HG03139 (cell line): ENCODE data around the gene DNAJC10.
"Not testable (repeated sequence)": the region's sequence is repeated elsewhere in the genome, so short reads cannot be mapped to it uniquely, and the experiment has no call there.

Experiments
- ATAC-seq: cut with Tn5 transposase; IDR thresholded peaks from one replicate; pipeline ENCODE4 v1.9.1; 2021; ENCODE audit not compliant: unreplicated experiment

Gene DNAJC10

DNA sequence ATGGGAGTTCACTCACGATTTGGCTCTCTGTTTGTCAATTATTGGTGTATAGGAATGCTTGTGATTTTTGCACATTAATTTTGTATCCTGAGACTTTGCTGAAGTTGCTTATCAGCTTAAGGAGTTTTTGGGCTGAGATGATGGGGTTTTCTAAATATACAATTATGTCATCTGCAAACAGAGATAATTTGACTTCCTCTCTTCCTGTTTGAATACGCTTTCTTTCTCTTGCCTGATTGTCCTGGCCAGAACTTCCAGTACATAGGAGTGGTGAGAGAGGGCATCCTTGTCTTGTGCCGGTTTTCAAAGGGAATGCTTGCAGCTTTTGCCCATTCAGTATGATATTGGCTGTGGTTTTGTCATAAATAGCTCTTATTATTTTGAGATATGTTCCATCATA, 66.6 kb downstream of the DNAJC10 start:
- not testable (repeated sequence) for ATAC-seq

DNA sequence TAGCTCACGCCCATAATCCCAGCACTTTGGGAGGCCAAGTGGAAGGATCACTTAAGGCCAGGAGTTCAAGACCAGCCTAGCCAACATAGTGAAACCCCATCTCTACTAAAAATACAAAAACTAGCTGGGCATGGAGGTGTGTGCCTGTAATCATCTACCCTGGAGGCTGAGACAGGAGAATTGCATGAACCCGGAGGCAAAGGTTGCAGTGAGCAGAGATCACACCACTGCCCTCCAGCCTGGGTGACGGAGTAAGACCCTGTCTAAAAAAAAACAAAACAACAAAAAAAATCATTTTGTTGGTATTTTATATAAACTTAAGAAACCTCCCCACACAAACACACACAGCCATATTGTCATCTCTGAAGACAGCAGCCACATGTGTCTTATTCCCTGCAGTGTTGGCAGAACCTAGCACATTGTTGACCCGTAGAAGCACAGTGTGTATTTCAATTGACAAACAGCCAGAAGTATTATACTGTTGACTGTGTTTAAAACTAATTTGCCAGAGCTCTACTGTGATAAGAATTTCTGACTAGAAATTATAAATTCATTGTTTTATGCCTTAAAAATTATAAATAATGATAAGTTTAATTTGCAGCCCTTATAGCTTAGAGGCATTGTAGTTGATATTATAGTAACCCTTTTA, 68.1 kb downstream of the DNAJC10 start:
- no peak for ATAC-seq

DNA sequence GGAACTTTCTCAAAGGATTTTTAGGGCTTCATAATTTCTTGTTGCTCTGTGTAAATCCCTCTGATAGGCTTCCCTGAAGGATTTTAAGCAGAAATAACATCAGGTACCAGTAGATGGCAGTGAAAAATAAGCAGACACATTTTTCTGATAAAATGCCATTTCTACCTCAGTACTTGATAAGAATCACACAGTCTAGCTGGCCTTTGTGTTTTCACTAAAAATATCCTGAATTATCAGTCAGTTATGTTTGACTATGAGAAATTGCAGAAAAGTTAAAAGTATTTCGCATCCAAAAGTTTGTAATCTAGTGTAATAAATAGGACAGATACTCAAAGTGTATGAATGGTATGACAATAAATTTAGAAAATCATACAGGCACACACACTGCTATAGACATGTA, 68.7 kb downstream of the DNAJC10 start:
- no peak for ATAC-seq

DNA sequence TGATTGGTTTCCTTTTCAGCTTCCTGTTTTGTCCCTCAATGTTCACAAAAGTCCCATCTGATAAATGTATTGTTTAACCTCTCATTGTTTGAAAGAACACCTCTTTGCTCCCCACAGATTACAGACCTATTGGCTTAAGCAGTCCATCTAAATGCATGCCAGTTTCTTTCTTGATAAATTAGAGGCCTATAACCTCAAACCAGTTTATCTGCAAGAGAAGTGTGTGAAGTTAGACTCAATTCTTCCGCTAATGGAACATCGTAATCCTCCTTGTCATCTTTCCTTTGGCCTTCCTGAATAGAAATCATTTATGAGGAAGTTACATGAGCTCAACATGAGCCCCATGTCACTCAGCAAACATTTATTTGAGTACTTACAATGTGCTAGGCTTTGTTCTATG, 76.4 kb downstream of the DNAJC10 start:
- no peak for ATAC-seq

DNA sequence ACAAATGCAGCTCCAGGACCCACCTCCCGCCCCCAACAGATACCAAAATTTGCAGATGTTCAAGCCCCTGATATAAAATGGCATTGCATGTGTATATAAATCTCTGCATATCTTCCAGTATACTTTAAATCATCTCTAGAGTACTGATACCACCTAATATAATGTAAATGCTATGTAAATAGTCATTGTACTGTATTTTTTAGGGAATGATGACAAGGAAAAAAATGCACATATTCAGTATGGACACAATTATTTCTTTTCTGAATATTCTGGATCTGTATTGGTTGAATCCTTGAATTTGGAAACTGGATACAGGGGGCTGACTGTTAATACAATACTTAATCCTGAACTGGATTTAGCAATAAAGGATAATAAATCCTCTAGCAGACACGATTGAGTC, 82.7 kb downstream of the DNAJC10 start:
- ATAC-seq, result no peak

DNA sequence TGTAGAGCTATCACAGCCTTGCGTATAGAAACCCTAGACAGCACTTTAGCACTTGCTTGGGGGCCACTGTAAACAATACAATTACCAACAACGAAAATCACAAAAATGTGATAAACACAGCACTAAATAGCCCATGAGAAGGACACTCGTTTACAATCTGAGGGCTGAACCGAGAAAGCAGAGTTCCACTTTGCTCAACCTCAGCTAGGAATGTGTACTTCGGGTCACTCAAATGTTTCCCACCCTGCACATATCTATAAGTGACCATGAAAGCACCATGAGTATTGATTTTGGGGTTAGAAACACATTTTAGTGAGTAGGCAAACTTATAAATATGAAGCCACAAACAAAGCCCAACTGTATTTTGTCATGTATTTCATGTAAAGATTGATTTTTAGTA, 88.1 kb downstream of the DNAJC10 start:
- no peak for ATAC-seq

DNA sequence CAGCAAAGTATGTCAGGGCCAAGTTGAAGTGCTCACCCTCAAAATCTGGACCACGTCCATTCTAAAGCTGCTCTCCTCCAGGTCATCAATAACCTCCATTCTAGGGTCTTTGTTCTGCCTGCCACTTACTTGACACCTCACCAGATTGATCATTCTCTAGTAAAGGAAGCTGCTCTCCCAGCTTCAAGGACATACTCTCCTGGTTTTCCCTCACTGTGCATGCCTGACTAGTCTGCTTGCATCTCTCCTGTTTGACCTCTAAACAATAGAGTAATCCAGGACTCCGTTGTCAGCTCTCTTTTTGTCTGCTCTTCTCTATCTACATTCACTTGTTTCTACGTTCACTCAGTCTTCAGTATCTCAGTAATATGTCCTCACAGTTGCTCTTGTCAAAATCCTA, 91.3 kb downstream of the DNAJC10 start:
- no peak for ATAC-seq

DNA sequence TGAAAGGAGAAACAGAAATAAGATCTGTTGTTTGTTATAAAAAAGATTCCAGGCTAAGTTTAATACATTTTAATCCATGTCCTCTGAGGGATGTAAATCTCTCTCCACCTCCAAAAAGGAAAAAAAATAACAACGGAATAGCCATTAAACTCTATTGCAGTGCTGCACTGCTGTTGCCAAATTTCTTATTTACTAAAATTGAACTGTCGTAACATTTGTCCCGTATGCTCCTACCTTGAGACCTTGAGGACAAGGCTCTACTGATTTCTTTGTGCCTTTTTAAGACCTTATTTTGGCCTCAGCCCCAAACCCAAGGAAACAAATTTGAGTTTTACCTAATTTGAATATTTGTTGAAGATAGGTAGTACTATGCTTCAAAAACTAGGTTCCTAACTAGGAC, 94.0 kb downstream of the DNAJC10 start:
- ATAC-seq, result no peak

DNA sequence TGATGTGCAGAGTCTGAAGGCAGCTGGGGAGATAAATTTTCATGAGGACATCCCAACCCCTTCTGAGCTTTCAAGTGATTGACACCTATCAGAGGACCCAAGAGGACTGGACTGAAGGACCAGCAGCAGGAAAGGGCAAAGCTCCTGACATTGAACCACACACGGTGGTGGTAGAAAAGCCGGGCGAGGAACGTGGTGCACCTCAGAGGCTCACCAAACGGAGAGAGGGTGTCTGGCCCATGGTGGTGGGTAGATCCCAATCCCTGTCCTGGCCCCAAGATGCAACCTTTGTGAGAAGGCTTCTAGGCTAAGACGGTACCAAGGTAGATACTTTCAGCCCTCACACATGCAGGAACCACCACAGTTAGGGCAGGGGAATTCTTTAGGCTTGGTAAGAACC, 98.3 kb downstream of the DNAJC10 start:
- no peak for ATAC-seq

DNA sequence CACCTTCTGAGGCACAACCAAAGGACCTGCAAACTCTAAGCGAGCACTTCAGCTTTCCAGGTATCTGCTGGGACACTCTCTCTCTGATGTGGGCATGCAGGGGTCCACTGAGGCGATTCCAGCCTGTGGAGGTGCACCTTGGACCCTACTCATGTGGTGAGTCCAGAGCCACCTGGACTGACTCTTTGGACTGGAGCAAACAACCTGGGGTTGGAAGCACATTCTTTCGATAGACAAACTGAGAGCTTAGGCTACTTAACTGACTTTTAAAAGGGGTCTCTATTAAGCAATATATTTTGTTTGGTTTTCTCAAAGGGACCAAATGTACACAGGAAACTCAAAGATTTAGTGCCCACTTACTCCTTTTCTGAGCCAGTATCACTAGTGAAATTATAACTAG, 98.7 kb downstream of the DNAJC10 start:
- ATAC-seq, result no peak

DNA sequence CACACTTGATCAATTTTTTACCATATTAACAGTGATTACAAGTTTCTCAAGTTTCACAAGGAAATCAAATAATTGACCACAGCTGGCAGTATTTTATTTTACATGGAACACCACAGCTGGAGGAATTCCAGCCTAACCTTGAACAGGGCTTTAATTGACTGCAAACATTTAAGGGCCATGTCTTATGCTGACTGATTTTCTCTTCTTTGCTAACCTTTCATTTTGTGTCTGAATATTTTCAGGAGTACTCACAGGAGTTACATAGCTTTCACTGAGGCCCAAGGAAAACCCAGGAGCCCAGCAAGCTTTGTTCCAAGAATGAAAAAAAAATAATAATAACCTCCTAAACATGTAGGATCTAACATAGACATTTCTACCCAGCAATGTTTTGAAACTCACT, 100.8 kb downstream of the DNAJC10 start:
- no peak for ATAC-seq

DNA sequence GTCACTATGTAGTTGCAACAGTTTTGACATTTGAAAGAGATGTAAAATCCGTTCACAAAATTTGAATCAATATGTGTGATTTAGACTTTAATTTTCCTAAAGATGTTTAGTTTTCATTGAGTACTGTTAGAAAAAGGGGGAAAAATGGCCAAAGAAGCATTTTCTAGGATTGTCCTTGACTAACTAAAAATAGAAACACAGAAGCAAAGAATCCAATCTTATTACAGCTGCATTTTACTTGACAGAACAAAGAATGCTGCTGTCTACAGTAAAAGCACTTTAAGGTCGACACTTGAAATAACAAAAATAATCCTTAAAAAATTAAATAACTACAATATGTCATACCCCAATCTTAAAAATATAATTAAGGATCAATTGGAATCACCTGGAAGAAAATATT, 101.5 kb downstream of the DNAJC10 start:
- ATAC-seq, result no peak

DNA sequence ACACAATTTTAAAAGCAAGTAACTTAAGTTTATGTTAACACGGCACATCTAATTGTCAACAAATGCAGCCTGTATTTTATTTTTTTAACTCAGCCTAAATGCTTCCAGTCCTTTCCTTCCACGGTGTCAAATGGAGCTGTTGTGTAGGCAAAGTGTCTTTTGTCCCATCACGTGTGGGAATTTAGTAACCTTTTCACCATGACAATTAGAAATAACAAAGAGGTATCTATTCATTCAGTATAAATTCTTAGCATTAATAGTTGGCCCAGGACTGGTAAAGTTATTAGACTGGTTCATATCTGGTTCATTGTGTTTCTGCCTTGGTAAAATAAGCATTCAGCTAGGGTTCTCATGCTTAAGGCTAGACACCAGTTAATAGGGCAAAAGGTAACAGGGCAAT, 102.4 kb downstream of the DNAJC10 start:
- no peak for ATAC-seq

DNA sequence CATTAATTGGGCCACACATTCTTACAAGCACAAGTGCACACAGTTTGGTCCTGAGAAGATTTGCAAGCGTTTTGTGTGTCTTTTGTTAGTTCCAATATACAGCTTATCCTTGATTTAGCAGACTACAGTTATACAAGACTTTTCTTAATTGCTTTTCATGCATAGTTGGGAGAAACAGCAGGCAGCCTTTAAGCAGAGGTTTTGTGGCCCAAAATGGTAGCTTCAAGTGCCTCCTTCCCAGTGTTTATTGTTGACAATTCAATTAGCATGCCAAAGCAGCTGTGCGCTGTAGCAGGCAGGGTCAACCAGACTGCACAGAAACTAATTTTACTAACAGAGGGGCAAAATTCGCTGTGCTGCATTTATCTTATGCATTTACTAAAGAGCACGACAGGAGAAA, 102.9 kb downstream of the DNAJC10 start:
- no peak for ATAC-seq

DNA sequence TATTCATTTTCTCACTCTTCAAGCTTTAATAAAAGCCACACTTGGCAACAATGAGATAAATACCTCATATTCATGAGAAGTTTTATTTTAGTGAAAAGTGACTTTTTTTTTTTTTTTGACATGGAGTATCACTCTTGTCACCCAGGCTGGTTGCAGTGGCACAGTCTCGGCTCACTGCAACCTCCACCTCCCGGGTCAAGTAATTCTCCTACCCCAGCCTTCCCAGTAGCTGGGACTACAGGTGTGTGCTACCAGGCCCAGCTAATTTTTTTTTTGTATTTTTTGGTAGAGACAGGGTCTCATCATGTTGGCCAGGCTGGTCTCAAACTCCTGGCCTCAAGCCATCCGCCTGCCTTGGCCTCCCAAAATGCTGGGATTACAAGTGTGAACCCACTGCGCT, 103.4 kb downstream of the DNAJC10 start:
- no peak for ATAC-seq

DNA sequence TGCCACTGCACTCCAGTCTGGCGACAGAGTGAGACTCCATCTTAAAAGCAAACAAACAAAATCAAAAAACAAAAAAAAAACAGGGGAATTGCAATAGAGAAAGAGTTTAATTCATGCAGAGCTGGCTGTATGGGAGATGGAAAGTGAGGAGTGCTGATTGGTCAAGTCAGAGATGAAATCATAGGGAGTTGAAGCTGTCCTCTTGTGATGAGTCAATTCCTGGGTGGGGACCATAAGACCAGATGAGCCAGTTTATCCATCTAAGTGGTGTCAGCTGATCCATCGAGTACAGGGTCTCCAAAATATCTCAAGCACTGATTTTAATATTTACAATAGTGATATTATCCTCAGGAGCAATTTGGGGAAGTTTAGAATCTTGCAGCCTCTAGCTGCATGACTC, 105.1 kb downstream of the DNAJC10 start:
- no peak for ATAC-seq

DNA sequence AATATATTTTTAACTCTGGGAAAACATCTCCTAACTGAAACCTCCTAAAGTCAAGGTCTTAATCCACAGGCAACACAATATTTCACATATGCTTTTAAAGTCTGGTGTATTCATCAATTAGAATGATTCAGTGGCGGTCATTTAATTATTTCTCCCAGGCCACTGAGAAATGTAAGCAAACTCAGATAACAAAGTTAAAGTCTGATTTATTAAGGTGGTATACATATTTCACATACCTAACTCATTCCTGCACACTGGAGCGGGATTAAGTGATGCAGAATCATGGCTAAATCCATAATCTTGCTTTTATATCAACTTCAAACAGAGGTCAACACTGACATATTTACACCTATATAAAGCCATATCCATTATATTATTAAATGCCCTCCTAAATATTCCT, 106.7 kb downstream of the DNAJC10 start:
- ATAC-seq, result no peak

DNA sequence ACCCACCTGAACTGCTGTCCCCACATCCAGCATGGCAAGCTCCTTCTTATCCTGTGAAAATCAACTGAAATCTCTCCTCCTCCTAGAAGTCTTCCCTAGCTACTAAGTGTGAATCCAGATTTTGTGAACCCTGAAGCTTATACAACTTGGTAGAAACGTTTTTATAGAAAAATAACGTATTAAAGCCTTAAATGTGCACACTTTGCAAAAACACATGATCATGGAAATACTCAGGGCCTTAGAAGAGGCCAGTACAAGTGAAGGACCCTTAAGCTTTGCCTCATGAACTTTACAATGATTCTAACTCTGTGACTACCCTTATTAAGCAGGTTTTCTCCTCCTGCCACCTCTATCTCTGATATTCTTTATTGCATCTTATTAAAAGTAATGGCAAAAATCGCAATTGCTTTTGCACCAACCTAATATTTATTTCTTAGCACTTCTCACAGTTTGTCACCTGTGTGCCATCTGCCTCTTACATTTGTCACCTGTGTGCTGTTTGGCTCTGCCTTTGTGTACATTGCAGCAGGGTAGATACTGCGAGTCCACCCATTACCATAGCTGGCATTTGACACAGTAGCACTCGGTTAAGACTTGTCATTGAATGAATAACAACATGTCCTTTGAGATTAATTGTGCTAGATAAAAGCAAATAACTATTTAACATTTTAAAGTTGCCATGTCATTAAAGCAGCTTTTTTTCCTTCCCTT, 108.2 kb downstream of the DNAJC10 start:
- no peak for ATAC-seq

DNA sequence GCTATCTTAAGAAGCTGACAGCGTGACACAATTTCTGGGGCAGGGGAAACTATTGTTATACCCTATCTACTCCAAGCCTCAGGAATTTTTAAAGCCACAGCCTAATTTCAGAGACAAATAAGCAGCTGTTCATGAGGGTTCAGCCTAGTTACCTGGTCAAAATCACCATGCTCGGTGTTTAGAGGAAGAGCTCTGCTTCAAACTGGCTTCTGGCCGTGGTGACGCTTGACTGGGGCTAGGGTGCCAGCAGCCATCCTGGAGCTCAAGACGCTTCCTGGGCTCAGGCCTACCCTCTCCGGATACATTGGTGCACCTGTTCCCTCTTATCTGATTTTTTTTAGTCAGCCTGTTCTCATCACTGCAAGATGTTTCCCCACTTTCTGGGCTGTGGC, 108.7 kb downstream of the DNAJC10 start:
- no peak for ATAC-seq

DNA sequence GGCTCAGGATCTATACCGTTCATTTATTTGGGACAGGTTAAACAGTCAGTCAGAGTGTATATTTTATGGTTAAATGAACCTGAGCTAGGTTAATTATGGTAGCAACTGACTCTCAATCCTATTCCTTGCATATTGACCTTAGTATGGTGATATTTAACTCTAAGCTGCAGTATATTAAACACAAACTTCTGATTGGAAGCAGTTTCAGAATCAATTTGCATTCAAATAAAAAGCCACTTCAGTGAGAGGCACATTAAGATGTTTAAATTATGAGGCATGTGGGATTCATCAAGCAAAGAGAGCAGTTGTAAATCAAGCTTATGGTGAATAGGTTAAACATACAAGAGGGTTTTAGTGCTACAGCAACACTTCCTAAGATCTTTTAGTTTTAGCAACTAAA, 110.0 kb downstream of the DNAJC10 start:
- no peak for ATAC-seq

DNA sequence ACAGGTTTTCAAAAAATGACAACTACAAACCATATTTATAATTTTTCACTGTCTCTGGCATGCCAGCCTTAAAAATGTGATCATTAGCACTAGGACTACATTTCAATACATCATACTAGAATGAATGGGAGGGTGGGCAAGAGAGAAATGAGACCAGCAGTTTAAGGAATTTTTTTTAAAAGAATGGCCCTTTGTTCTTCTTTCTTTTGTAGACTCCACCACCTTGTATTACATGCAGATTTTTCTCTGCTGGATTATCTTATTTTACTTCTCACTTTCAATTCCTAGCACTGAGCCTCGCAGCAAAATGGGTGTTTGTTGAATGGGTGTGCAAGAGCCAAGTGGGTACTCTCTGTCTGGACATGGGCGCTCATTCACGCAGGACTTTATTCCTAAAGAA, 110.4 kb downstream of the DNAJC10 start:
- no peak for ATAC-seq

DNA sequence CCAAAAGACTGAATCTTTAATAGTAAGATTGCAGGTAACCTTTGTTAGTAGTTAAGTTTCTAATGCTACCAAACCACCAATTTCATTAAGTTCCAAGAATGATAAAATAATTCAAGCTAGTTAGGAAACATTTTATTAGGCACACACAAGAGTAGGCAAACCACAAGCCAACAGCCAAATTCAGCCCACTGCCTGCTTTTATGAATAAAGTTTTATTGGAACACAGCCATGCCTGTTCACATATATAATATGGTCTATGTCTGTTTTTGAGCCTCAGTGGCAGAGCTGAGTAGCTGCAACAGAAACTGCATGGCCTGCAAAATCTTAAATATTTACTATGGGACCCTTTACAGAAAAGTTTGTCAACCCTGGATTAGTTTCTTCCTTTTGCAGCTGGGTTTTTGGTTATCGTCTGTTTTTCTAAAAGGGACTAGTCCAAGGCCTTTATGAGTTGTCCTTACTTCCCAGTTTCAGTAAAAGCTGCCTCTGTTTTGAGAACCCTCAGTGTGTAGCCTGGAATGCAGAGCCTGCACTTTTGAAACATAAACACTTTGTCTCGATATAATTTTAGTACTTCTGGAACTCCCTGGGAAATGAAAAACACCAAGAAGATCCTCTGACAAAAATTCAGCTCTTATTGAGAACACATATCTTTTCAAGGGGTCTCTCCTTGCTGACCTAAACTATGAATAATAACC, 111.3 kb downstream of the DNAJC10 start:
- no peak for ATAC-seq
